Activated CD4-positive, alpha-beta T cell treated with anti-CD3 and anti-CD28 coated beads for 4 hours (primary cell): ENCODE measurements around the gene SPECC1L.

Experiments
- DNase-seq, 2 donors: peaks; one replicate each; pipeline ENCODE4 v3.0.0-alpha.2; 2020

The SPECC1L gene

DNA sequence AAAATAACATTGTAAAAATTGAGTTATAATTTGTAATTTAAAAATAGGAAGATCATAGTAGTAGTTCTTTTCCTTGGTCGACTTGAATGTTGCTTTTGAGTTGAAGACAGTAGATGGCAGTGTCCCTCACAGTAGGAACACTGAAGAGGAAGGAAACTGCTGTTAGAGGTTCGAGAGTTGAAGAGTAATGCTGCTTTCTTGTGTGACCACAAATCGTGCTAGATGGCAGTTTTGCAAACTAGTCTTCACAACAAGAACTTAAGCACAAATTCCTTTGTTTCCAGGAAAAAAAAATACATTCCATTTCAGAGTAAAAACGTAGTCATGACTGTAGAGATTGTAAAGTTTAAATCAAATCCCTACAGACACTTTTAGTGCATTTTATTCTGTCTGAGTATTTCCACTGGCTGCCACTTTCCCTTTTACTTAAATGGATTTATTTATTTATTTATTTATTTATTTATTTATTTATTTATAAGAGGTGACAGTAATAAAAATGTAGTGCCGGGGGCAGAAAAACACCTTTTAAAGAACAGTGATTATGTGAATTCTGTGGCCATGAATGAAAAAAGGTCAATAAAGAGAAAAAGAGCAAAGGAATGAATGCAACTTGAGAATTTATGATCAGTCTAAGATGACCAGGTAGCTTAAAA is 54.6 kb downstream of the SPECC1L start:
- DNase-seq = peak in 1 of 2 donors; percentile 14

DNA sequence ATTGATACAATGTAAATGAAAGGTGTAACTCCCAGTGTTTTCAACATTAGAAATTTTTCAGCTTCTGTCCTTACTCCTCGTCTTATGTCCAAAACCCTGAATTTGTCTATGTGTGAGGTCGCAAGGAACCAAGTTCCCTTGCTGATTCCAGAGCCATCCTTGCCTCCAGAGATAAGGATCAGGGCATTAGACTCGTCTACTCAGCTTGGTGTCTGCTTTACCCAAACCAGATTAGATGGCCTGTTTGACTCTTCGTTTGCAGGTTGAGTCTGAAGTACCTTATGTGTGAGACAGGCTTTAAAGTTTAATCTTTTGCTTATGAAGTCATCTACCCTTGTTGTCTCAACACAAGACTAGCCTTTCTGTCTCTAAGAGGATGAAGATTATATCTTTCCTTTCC is 55.6 kb downstream of the SPECC1L start:
- no peak for DNase-seq

DNA sequence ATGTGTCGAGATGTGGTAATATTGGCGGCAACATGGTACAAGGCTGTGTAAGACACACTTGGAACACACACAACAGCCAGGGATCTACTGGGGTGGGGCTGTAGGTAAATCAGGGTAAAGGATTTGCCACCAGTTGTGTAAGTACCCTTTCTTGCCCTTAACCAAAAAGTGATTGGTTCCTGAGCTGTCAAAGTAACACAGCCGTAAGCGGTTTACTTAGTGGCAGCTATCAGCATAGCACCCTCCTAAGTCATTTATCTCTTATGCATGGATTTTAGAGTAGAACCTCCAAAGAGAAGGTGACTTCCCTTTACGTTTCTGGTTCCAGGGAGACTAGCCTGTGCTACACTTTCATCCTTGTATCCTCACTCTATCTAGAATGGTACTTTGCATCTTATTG is 57.2 kb downstream of the SPECC1L start:
- DNase-seq = no peak

GRCh38 chr22:24329453-24329852 is 58.8 kb downstream of the SPECC1L start:
- DNase-seq = no peak

GRCh38 chr22:24330636-24331035 is 60.0 kb downstream of the SPECC1L start:
- no peak for DNase-seq

GRCh38 chr22:24331468-24332440 is 61.1 kb downstream of the SPECC1L start:
- DNase-seq = no peak

DNA sequence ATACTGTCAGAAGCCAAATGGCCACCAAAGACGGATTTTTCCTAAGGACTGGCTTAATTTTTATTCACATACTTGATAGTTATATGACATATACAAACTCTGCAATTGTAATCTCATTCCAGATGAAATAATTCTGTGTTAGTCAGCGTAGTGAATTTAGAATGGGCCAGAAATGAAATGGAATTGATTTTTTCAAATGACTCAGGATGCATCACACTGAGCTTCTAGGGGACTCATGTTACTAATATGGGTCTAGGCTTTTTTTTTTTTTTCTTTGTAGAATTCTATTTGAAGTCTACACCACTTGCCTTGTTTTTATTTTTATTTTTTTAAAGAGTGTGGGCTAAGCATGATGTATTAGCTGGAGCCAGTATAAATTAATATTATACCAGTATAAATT is 62.7 kb downstream of the SPECC1L start:
- DNase-seq = no peak

DNA sequence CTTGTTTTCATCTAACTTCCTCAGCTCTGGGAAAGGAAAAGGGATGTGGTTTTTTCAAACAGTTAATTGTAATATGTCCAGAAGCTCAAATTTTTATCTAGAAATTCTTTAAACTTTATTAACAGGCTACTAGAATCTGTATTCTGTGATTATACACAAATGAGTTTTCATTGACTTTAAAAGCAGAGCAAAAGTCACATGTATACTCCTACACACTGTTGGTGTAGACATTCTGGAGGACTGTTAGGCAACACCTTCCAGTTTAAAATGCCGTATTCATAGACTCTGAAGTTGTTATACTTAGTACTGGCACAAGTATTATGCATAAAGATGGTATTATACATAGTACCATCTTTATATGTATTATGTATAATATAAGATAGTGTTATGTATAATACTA is 64.9 kb downstream of the SPECC1L start:
- DNase-seq = no peak

DNA sequence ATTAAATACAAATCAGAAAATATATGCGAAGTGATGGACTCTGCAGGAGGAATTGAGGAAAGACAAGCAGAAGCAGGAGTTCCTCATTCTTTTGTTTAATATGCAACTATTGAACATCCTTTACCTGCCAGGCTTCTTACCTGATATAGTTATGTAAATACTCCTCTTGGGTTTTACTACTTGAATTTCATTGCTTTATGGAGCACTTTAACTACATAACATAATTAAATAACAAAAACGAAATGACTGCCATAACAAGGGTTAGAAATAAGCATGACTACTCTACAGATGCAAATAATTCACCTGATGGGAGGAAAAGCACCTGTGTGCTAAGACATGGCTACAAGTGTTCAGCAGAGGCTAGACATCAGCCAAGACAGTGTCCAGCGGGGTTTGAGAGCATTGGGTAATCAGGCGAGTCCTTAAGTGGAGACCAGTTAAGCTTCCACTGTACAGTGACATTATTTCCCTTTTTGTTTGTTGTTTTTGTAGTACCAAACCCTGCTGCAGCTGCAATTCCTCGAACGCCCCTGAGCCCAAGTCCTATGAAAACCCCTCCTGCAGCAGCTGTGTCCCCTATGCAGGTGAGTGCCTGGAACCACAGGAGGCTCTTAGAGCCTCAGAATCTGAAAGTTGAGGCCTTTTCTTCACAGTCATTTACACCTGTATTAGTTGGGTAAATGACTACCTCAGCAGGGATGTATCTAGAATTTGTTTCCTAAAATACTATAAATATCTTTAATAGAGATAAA is 67.4 kb downstream of the SPECC1L start:
- no peak for DNase-seq

GRCh38 chr22:24338726-24339451 is 68.3 kb downstream of the SPECC1L start:
- no peak for DNase-seq

GRCh38 chr22:24339452-24339747 is 68.8 kb downstream of the SPECC1L start:
- no peak for DNase-seq

DNA sequence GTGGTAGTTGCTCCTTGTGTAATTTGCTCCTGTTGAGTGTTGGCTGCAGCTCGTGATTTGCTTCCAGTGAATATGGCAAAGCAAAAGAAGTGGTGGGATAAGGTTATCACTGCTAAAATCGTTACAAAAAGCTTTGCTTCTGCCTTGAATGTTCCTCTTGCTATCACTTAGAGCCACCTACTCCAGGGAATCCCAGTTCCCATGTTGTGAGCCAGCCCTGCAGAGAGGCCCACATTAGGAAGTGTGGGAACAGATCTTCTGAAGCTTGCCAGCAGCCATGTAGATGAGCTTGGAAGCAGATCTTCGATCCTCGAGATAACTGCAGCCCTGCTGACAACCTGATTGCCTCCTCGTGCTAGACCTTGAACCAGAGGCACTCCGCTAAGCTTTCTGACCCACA is 71.0 kb downstream of the SPECC1L start:
- no peak for DNase-seq

GRCh38 chr22:24350627-24351026 is 80.0 kb downstream of the SPECC1L start:
- no peak for DNase-seq

DNA sequence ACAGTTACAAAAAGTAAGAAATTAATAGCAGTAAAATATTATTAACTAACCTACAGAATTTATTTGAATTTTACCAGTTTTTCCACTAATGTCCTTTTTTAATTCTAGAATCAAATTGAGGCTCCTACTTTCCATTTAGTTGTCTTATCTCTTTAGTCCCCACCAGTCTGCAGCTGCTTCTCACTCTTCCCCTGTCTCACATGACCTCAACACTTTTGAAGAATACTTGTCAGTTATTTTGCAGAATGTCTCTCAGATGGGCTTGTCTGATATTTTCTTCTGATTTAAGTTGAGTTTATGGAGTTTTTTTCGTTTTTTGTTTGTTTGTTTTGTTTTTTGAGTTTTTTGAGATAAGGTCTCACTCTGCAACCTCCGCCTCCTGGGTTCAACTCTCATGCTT is 82.5 kb downstream of the SPECC1L start:
- DNase-seq = no peak

DNA sequence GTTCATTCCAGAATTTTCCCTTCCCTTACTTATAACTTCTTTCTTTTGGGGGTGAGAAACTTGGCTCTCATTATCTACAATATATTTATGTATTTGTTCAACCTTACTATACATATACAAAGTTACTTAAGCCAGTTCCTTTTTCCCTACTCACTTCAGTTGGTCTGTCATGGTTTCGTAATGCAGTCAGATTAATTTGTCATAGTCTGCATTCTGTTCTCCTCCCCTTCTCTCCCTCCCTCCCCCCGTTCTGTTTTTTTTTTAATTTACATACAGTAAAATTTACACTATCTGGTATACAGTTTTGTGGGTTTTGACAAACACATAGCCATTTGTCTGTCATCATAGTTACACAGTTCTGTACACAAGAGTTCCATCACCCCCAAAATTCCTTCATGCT is 84.9 kb downstream of the SPECC1L start:
- no peak for DNase-seq

DNA sequence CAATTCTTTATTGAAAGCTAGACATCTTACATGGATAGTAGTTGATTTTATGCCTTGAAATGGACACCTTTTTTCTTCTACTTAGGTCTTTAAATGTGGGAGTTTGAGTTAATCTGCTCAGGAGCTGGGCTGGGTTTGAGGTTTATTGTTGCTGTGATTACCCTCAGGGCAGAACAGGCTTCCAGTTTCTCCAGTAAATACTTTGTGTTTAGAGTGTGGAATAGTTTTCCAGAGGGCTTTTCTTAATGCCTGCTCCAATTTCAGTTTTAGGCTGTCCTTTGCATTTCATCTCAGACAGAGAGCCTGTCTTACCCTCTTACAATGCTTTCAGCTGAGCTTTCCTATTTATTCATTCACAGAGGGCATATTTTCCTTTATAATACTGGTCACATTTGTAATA is 86.9 kb downstream of the SPECC1L start:
- DNase-seq = no peak

GRCh38 chr22:24358105-24358836 is 87.6 kb downstream of the SPECC1L start:
- DNase-seq = no peak

- no peak for DNase-seq
Measured at GRCh38 chr22:24359452-24360120, 89.0 kb downstream of the SPECC1L start.

DNA sequence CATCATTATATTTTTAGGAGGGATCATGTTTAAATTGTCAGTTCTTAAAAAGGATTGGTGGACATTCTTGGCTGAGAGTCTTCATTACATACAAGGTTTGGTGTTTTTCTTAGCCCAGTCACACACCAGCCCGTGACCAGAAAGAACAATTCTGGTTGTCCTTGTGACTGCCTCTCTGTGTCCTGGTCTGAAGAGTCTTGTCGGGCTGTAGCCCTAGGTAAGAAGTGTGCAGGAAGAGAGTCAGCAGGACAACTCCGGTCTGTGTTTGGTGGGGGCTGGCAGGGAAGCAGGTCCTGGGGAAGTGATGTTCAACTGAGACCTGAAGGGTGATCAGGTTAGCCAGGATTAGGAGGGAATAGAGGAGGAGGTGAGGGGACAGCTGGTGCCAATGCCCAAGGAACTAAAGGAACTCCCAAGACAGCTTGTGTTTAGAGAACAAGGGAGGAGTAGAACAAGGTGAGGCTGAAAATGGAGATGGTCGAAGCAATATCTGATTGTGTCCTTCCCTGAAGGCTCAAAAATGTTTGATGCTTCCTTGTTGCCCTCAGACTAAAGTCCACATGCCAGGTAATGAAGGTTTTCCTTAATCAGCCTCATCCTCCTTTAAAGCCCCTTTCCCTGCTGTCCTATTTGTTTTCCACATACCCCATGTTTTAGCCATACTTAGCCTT is 91.5 kb downstream of the SPECC1L start:
- DNase-seq = no peak

GRCh38 chr22:24363243-24363642 is 92.6 kb downstream of the SPECC1L start:
- no peak for DNase-seq

GRCh38 chr22:24366701-24367100 is 96.1 kb downstream of the SPECC1L start:
- DNase-seq = no peak
